C4-2B (cell line): ENCODE results near the gene KRT14.
"Not testable (repeated sequence)": the region's sequence is repeated elsewhere in the genome, so short reads cannot be mapped to it uniquely, and the experiment has no call there.

ENCODE experiments used
- H3K27ac ChIP-seq: fragments of 450-650 bp; 2 replicates; pipeline ENCODE4 v1.5.1; 2017
- ZFX ChIP-seq: fragments of 450-650 bp; IDR thresholded peaks from 2 replicates; pipeline ENCODE4 v1.6.1; 2017
- TF ChIP-seq, protein P1 (sequence below): fragments of 450-650 bp; conservative IDR thresholded peaks from 2 replicates; pipeline ENCODE4 v1.5.1; 2017; ENCODE audit warnings: mild to moderate bottlenecking

The KRT14 gene

DNA sequence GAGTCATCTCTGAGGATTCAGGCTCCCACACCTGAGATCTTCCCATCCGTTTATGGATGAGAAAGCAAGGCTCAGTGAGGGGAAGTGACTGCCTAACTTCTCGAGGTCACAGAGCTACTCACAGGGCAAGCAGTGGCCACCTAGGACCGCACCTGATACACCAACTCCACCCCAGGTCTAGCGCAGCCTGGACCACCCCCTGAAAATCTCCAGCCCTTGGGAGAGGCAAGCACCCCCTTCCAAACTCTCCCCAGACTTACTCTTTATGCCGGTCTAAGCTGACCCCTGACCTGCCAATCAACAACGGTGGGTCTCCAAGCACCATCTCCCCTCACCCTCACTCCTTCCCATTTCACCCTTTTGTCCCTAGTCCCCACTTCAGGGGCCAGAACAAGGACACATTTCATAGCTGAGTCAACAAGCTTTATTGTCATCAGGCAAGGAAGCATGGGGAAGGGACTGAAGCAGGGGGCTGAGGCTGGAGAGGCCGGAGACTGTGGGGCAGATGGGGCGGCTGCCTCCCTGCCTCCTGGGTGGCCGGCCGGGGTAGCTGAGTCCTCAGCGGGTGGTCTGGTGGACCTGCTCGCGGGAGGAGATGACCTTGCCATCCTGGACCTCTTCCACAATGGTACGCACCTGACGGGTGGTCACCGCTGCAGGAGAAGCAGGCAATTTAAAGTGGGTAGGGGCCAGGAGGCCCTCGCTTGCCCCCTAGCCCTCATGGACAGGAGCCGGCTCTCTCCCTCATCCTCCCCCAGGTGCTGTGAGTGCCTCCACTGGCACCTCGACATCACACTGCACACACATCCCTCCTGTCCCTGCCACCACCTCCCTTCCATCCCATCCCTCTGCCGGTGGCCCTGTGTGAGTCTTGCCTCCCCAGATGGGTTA, 32.6 kb upstream of the KRT14 start:
- TF ChIP-seq, protein P1, sequence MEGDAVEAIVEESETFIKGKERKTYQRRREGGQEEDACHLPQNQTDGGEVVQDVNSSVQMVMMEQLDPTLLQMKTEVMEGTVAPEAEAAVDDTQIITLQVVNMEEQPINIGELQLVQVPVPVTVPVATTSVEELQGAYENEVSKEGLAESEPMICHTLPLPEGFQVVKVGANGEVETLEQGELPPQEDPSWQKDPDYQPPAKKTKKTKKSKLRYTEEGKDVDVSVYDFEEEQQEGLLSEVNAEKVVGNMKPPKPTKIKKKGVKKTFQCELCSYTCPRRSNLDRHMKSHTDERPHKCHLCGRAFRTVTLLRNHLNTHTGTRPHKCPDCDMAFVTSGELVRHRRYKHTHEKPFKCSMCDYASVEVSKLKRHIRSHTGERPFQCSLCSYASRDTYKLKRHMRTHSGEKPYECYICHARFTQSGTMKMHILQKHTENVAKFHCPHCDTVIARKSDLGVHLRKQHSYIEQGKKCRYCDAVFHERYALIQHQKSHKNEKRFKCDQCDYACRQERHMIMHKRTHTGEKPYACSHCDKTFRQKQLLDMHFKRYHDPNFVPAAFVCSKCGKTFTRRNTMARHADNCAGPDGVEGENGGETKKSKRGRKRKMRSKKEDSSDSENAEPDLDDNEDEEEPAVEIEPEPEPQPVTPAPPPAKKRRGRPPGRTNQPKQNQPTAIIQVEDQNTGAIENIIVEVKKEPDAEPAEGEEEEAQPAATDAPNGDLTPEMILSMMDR, result no peak
- TF ChIP-seq ZFX, result no peak

DNA sequence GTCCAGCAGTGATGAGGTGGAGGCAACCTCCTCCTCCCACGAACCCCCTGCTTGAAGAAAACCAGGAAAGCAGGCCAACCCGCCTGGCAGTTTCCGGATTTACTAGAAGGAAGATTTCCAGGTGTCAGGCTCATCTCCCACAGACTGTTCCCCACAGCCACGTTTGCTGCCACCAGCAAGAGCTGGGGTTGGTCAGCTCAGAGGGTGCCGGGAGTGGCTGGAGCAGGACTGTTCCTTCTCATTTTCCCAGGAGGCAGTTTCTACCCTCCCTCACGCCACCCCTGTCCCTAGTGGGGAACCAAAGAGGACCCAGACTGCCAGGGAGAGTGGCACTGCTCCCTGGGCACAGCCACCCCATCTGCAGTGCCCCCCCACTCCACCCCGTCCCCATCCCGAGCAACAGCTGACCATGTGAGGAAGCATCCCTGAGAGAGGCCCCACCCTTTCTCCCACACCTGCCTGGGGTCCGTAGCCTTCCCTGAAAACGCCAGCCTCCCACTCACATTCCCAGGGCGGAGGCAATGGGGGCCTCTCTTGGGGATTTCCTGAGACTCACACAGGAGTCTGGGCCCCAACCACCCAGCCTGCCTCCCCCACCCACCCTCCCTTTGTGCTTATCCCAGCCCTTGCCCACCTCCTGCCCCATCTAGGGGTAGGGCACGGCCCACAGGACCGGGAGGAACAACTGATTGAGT, 31.8 kb upstream of the KRT14 start:
- H3K27ac ChIP-seq, result no peak overlapping the region
- TF ChIP-seq ZFX, result no peak
- TF ChIP-seq, protein P1, result no peak

More for the DNA sequence above, 32.6 kb upstream of the KRT14 start:
- no peak overlapping the region for H3K27ac ChIP-seq

DNA sequence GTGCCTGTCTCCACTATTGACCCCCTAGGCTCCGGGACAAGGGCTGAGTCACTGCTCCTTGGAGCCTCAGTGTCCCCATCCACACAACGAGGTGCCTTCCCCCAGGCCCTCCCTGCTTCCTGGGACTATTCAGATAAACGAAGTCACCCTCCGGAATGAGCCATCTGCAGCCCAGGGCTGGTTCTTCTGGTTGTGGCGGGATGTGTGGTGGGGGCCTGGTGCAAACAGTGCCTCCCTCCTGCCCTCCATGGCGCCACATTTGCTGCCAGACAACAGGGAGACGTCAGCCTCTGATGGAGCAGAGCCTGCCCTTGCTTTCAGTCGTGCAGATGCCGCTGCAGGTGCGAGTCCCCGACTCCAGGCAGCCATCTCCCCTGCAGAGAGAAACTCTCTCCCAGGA, 31.0 kb upstream of the KRT14 start:
- TF ChIP-seq, protein P1, result no peak
- TF ChIP-seq ZFX, result no peak
- H3K27ac ChIP-seq, result no peak overlapping the region

DNA sequence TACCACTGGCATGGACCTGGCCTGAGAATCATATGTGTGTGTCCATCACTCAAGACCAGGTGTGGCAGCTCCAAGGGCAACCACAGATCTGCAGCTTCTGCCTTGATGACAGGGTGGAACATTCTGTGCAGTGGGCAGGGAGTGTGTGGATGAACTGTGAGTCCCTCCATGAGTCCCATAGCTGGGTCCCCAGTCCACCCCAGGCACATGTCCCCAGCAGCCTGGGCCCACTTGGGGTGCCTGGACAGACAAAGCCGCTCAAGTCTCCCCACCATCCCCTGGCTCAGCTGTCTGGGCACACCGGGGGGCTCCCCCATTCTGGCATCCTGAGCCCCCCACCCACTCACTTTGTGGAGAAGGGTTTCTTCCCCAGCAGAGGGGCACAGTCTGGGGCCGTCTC, 30.4 kb upstream of the KRT14 start:
- no peak overlapping the region for H3K27ac ChIP-seq
- no peak for TF ChIP-seq ZFX

DNA sequence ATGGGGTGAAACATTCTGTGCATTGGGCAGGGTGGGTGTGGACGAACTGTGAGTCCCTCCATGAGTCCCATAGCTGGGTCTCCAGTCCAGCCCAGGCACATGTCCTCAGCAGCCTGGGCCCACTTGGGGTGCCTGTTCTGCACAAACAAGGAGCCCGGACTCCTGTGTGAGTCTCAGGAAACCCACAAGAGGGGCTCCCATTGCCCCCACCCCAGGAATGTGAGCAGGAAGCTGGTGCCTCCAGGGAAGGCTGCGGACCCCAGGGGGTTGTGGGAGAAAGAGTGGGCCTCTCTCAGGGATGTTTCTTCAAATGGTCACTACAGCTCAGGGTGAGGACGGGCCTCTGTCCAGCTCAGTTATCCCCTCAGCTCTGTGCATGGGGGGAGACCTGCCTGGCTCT, 29.8 kb upstream of the KRT14 start:
- not testable (repeated sequence) for H3K27ac ChIP-seq

DNA sequence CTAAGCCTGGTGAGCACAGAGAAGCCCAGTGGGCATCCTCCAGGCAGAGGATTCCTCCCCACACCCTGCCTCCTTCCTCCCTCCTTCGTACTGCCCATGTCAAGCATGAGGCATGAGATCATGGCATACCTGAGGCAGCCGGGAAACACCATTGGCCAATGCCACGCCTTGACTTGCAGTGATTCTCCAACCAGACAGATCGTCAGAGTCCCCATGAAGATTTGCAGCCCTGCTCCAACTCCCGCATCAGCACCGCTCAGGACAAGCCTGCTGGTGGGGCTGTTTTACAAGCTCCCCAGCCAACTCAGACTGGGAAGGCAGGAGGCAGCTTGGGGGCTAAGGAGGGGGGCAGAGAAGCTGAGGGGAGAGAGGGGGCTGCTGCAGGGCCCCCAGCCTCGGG, 28.8 kb upstream of the KRT14 start:
- no peak for TF ChIP-seq ZFX
- TF ChIP-seq, protein P1, result no peak
- no peak overlapping the region for H3K27ac ChIP-seq

DNA sequence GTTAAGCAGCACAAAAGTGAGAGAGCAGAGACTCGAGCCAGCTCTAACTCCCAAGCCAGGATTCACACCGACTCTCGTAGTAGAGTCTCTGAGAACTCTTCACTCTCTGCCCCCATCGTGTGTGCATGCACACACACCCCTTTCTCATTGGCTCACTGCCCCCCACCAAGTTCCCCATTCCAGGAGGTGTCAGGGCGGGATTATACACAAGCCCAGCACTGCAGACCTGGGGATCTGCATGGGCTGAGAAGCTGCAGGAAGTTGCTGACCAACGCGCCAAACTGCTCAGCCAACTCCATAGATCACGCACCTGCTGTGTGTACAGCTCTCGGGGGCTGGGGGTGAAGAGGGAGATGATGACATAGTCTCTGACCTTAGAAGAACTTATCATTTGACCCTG, 28.1 kb upstream of the KRT14 start:
- H3K27ac ChIP-seq, result not testable (repeated sequence)

DNA sequence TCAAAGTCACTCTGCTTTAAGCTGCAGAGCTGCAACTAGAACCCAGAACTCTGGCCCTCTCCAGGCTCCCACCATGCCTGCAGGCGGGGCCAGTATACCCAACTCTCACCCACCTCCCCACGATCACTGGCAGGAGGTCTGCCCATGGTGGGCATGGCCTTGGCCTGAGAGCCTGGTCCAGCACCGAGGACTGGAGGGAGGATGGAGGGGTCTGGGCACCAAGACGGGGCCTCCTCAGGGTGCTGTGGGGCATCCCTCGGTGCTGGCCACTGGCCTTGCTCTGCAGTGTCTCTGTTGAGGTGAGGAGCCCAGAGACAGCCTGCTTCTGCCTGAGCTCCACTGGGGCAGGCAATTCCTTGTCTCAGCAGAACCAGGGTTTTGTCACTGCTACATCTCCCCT, 27.4 kb upstream of the KRT14 start:
- no peak overlapping the region for H3K27ac ChIP-seq
- TF ChIP-seq ZFX, result no peak

DNA sequence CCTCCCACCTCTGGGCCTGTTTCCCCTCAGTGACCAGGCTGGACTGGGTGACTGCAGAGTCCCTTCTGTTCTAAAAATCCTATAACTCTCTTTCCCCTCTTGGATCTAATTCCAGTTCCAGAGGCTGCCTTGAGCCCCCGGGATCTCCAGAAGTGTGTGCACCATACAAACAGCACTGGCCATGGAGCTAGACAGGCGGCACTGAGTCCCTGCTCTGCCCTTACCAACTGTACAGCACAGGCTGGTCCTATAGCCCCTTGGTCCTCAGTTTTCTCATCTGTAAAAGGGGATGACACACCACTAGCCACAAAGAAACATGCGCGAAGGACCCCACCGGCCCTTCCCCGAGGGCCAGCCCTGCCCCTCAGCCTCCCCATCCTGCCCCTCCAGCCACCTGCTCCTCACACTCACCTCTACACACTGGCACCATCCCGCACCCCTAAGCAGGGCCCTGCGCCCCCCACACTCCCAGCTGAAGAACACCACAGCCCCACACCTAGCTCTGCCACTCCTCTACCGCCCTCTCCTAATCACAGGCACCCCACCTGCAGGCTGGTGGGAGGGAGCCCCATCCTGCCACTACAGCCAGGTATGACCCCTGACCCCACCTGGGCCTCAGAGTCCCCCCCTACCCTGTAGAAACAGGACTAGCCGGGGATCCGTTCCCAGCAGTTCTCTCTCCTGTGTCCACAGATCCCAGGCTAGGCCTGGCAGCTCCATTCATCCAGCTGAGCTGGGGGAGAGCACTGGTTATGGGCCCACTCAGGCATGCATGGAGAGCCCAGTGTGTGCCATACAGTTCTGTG, 26.8 kb upstream of the KRT14 start:
- TF ChIP-seq, protein P1, result no peak
- no peak for TF ChIP-seq ZFX
- H3K27ac ChIP-seq, result no peak overlapping the region

DNA sequence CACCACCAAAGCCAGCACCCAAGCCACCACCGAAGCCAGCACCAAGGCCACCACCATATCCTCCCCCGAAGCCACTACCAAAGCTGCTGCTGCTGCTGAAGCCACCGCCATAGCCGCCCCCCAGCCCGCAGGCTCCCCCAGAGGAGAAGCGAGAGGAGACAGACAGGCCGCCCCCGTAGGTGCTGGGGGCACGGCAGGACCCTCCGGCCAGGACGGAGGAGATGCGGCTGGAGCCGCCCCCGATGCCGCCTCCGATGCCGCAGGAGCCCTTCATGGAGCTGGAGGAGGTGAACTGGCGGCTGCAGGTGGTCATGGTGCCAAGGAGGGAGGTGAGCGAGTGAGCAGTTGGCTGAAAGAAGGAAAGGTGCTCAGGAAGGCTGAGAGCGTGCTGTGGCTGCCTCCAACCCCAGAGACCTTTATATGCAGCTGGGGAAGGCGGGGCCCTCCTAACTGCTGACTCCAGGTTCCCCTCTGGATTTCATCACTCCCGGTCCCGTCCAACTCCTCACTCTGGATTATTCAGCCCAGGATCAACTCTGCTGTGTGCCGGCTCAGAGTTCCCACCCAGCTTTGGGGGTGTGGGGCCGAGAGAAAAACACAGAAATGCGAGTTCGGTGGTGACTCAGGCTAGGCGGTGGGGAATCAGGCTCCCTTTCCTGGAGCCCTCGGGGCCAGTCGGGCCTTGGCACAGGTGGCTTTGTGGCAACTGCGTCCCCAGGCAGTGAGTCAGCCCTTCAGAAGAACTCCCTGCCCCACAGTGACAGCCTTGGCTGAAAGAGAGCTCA, 25.9 kb upstream of the KRT14 start, which contains the start of gene KRT16:
TSS of gene KRT16 (minus strand) at position 392 of the 785 bp plus-strand sequence. CDS start at position 313, 79 bp downstream.
- H3K27ac ChIP-seq, result not testable (repeated sequence)
